GM12875 (cell line): ENCODE data around the gene C16orf74.

Experiments used
- H3K4me3 ChIP-seq: one replicate; pipeline ENCODE4 v1.5.1; 2011; ENCODE audit warnings: low read depth, low read length, control low read depth
- CTCF ChIP-seq: IDR thresholded peaks from 2 replicates; pipeline ENCODE4 v1.5.1; 2011; ENCODE audit warnings: low read depth, mild to moderate bottlenecking, control low read depth, inconsistent platforms, low read length, moderate library complexity, borderline replicate concordance; ENCODE audit not compliant: insufficient read depth

Gene C16orf74

GRCh38 chr16:85661740-85662481, 89.0 kb downstream of the C16orf74 start:
- no peak overlapping the region for H3K4me3 ChIP-seq
- TF ChIP-seq CTCF, result no peak

GRCh38 chr16:85660843-85661739, 89.8 kb downstream of the C16orf74 start:
- no peak overlapping the region for H3K4me3 ChIP-seq
- TF ChIP-seq CTCF, result no peak

- H3K4me3 ChIP-seq, result no peak overlapping the region
- TF ChIP-seq CTCF, result peak; percentile 96
Measured at GRCh38 chr16:85659805-85660511, 90.9 kb downstream of the C16orf74 start.

GRCh38 chr16:85659336-85659735, 91.6 kb downstream of the C16orf74 start:
- H3K4me3 ChIP-seq, result no peak overlapping the region
- no peak for TF ChIP-seq CTCF

- TF ChIP-seq CTCF, result no peak
- H3K4me3 ChIP-seq, result no peak overlapping the region
Measured at GRCh38 chr16:85658504-85659326, 92.2 kb downstream of the C16orf74 start.

- H3K4me3 ChIP-seq, result no peak overlapping the region
- no peak for TF ChIP-seq CTCF
Measured at GRCh38 chr16:85657996-85658395, 92.9 kb downstream of the C16orf74 start.
